ENCODE measurements around the gene PSD2.

PSD2 gene

DNA sequence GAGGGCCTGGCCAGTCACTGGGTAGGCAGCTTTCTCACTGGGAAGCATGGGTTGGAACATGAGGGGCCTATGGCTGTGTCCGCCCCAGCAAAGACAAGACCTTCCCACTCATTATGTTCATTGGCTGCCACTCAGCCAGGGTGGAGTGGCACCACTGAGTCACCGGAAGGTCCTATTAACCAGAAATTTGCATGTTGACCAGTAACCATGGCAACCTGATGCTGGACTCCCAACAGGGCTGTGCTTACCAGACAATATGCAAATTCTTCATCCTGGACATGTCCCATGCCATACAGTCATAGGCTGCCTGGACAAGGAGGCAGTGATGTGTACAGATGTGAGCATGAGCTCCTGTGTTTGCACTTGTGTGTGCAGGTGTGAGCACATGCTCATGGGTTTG, 66.7 kb downstream of the PSD2 start:
- H3K9me3 ChIP-seq (ENCODE audit: control insufficient read depth in 5 of 5, low read length in 5 of 5), result no peaks in the 10 kb centered on the region
- no peak overlapping the region for H3K27ac ChIP-seq (ENCODE audit: low read depth, low read length)
- H3K27me3 ChIP-seq (ENCODE audit: control insufficient read depth in 5 of 5, insufficient read depth in 4 of 5, low read length in 5 of 5), result no peaks in the 10 kb centered on the region
- peaks cover 0 to 7% (median 0%) of the 10 kb centered on the region in 5 donors for H3K36me3 ChIP-seq (ENCODE audit: control insufficient read depth in 5 of 5, insufficient read depth in 5 of 5, low read length in 5 of 5)
- no peak overlapping the region for H3K4me3 ChIP-seq (ENCODE audit: low read depth in 1 of 5, low read length in 5 of 5)
- no peak overlapping the region for H3K9ac ChIP-seq (ENCODE audit: low read length in 5 of 5)
- peaks cover 1 to 17% (median 11%) of the 10 kb centered on the region in 5 donors for H3K4me1 ChIP-seq (ENCODE audit: control insufficient read depth in 5 of 5, insufficient read depth in 5 of 5, low read length in 5 of 5)

DNA sequence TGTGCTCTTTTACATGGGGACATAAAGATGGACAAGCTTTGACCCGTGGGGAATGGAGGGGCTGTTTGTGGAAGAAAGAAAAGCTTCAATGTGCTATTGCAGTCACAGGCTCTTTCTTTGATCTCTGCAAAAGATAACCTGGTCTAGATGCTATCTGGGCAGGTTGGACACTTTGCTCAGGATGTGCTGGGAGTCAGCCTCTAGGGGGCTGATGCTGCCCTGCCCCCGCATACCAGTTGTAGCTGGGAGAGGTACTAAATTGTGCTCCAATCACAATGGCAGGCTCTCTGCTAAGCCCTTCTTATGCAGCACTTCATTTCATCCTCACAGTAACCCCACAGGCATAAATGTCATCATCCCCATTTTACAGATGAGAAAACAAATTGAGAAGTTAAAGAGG, 67.2 kb downstream of the PSD2 start:
- no peak overlapping the region for H3K27ac ChIP-seq (ENCODE audit: low read depth, low read length)

DNA sequence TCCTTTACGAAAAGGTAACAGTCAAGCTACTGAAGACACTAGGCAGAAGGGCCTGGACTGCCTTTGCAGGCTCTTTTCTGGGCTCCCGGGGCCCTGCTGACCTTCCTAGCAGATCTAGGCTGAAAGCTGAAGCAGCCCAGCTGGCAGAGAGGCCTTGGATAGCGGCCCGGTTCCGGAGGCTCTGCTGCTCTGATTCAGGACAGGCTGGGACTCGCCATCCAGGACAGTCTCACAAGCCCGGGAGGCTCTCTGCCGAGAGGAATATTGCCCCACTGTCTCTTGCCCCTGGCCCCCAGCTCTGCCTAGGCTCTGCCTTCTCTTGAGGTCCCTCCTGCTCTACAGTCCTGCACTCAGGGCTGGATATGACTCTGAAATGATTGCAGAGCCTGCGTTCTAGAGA, 67.8 kb downstream of the PSD2 start:
- H3K27ac ChIP-seq (ENCODE audit: low read depth, low read length), result no peak overlapping the region
- H3K36me3 ChIP-seq (ENCODE audit: control insufficient read depth in 5 of 5, insufficient read depth in 5 of 5, low read length in 5 of 5), result peaks cover 0 to 3% (median 0%) of the 10 kb centered on the region in 5 donors
- peak overlapping the region in 2 of 5 donors; percentile 2 to 19 for H3K9ac ChIP-seq (ENCODE audit: low read length in 5 of 5)

More for the DNA sequence above, 67.2 kb downstream of the PSD2 start:
- H3K4me1 ChIP-seq (ENCODE audit: control insufficient read depth in 5 of 5, insufficient read depth in 5 of 5, low read length in 5 of 5), result peaks cover 1 to 17% (median 11%) of the 10 kb centered on the region in 5 donors
- peak overlapping the region in 1 of 5 donors; percentile 2 for H3K9ac ChIP-seq (ENCODE audit: low read length in 5 of 5)
- H3K4me3 ChIP-seq (ENCODE audit: low read depth in 1 of 5, low read length in 5 of 5), result no peak overlapping the region
- H3K36me3 ChIP-seq (ENCODE audit: control insufficient read depth in 5 of 5, insufficient read depth in 5 of 5, low read length in 5 of 5), result peaks cover 0 to 3% (median 0%) of the 10 kb centered on the region in 5 donors
- H3K27me3 ChIP-seq (ENCODE audit: control insufficient read depth in 5 of 5, insufficient read depth in 4 of 5, low read length in 5 of 5), result no peaks in the 10 kb centered on the region
- no peaks in the 10 kb centered on the region for H3K9me3 ChIP-seq (ENCODE audit: control insufficient read depth in 5 of 5, low read length in 5 of 5)

DNA sequence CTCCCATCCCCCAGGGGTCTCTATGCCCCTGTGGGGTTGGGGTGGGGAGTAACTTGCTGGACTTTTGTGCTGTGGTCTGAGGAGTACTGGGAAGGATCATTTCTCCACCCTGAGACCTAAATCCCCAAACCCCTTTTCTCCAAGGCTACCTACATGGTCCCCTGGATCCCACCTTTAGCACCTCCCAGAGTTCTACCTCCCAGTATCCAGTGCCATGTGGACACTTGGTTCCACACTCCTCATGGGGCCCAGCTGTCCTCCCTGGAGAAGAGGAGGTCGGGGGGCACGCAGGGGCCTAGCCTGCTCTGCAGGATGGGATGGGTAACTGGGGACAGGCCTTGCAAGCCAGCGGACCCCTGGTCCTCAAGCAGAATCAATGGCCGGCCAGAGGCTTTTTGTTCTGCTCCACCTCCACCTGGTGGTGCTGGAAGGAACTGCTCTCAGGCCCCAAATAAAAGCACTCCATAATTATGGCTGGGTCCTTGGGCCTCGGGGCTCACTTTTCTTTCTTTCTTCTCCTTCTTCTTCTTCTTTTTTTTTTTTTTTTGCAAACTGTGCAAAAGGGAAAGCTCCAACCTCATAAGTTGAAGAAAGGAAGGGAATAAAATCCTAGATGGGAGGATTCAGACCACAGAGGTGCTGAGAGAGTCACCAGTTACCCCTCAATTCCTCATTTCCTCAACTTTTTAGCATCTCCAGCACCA, 68.4 kb downstream of the PSD2 start:
- H3K4me1 ChIP-seq (ENCODE audit: control insufficient read depth in 5 of 5, insufficient read depth in 5 of 5, low read length in 5 of 5), result peaks cover 1 to 29% (median 12%) of the 10 kb centered on the region in 5 donors
- H3K4me3 ChIP-seq (ENCODE audit: low read depth in 1 of 5, low read length in 5 of 5), result no peak overlapping the region
- no peak overlapping the region for H3K27ac ChIP-seq (ENCODE audit: low read depth, low read length)
- H3K36me3 ChIP-seq (ENCODE audit: control insufficient read depth in 5 of 5, insufficient read depth in 5 of 5, low read length in 5 of 5), result peaks cover 0 to 3% (median 0%) of the 10 kb centered on the region in 5 donors
- no peak overlapping the region for H3K9ac ChIP-seq (ENCODE audit: low read length in 5 of 5)
- H3K27me3 ChIP-seq (ENCODE audit: control insufficient read depth in 5 of 5, insufficient read depth in 4 of 5, low read length in 5 of 5), result no peaks in the 10 kb centered on the region
- H3K9me3 ChIP-seq (ENCODE audit: control insufficient read depth in 5 of 5, low read length in 5 of 5), result no peaks in the 10 kb centered on the region

More for the DNA sequence above, 67.8 kb downstream of the PSD2 start:
- Histone ChIP-seq H3K4me1 (ENCODE audit: control insufficient read depth in 5 of 5, insufficient read depth in 5 of 5, low read length in 5 of 5) (peaks cover 1 to 23% (median 12%) of the 10 kb centered on the region in 5 donors), H3K9me3 (ENCODE audit: control insufficient read depth in 5 of 5, low read length in 5 of 5) (no peaks in the 10 kb centered on the region), H3K4me3 (ENCODE audit: low read depth in 1 of 5, low read length in 5 of 5) (peak overlapping the region in 1 of 5 donors; percentile 3), H3K27me3 (ENCODE audit: control insufficient read depth in 5 of 5, insufficient read depth in 4 of 5, low read length in 5 of 5) (no peaks in the 10 kb centered on the region)

GRCh38 chr5:139864716-139865483, 69.3 kb downstream of the PSD2 start:
- H3K9me3 ChIP-seq (ENCODE audit: control insufficient read depth in 5 of 5, low read length in 5 of 5), result no peaks in the 10 kb centered on the region
- H3K4me1 ChIP-seq (ENCODE audit: control insufficient read depth in 5 of 5, insufficient read depth in 5 of 5, low read length in 5 of 5), result peaks cover 1 to 38% (median 12%) of the 10 kb centered on the region in 5 donors
- no peak overlapping the region for H3K27ac ChIP-seq (ENCODE audit: low read depth, low read length)
- no peak overlapping the region for H3K9ac ChIP-seq (ENCODE audit: low read length in 5 of 5)
- H3K27me3 ChIP-seq (ENCODE audit: control insufficient read depth in 5 of 5, insufficient read depth in 4 of 5, low read length in 5 of 5), result no peaks in the 10 kb centered on the region
- H3K36me3 ChIP-seq (ENCODE audit: control insufficient read depth in 5 of 5, insufficient read depth in 5 of 5, low read length in 5 of 5), result peaks cover 0 to 3% (median 0%) of the 10 kb centered on the region in 5 donors
- H3K4me3 ChIP-seq (ENCODE audit: low read depth in 1 of 5, low read length in 5 of 5), result no peak overlapping the region

DNA sequence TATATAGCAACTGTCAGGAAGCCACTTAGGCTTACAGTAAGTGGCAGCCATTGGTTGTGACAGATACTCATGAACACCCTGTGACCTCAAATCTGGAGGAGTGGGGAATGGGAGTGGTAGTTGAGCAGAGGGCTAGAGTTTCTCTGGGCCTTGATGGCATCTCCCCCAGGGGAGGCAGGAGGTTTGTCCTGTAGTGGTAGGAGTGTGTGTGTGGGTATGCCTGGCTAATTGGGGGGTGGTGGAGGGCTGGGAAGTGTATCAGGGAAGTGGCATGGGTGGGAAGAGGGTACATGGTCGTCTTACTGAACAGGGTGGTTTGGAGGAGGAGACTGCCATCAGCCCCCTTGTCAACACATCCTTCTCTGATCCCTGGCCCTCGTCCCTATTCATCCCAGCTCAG, 71.5 kb downstream of the PSD2 start:
- Histone ChIP-seq H3K4me3 (ENCODE audit: low read depth in 1 of 5, low read length in 5 of 5) (no peak overlapping the region), H3K27me3 (ENCODE audit: control insufficient read depth in 5 of 5, insufficient read depth in 4 of 5, low read length in 5 of 5) (no peaks in the 10 kb centered on the region), H3K9me3 (ENCODE audit: control insufficient read depth in 5 of 5, low read length in 5 of 5) (no peaks in the 10 kb centered on the region), H3K36me3 (ENCODE audit: control insufficient read depth in 5 of 5, insufficient read depth in 5 of 5, low read length in 5 of 5) (peaks cover 0 to 5% (median 0%) of the 10 kb centered on the region in 5 donors), H3K9ac (ENCODE audit: low read length in 5 of 5) (no peak overlapping the region), H3K27ac (ENCODE audit: low read depth, low read length) (no peak overlapping the region), H3K4me1 (ENCODE audit: control insufficient read depth in 5 of 5, insufficient read depth in 5 of 5, low read length in 5 of 5) (peaks cover 1 to 41% (median 12%) of the 10 kb centered on the region in 5 donors)

- Histone ChIP-seq H3K9ac (ENCODE audit: low read length in 5 of 5) (no peak overlapping the region), H3K9me3 (ENCODE audit: control insufficient read depth in 5 of 5, low read length in 5 of 5) (no peaks in the 10 kb centered on the region), H3K4me1 (ENCODE audit: control insufficient read depth in 5 of 5, insufficient read depth in 5 of 5, low read length in 5 of 5) (peaks cover 1 to 41% (median 12%) of the 10 kb centered on the region in 5 donors), H3K27me3 (ENCODE audit: control insufficient read depth in 5 of 5, insufficient read depth in 4 of 5, low read length in 5 of 5) (no peaks in the 10 kb centered on the region), H3K36me3 (ENCODE audit: control insufficient read depth in 5 of 5, insufficient read depth in 5 of 5, low read length in 5 of 5) (peaks cover 0 to 5% (median 0%) of the 10 kb centered on the region in 5 donors), H3K4me3 (ENCODE audit: low read depth in 1 of 5, low read length in 5 of 5) (no peak overlapping the region), H3K27ac (ENCODE audit: low read depth, low read length) (no peak overlapping the region)
These were observed 72.0 kb downstream of the PSD2 start for GRCh38 chr5:139867581-139867980.

DNA sequence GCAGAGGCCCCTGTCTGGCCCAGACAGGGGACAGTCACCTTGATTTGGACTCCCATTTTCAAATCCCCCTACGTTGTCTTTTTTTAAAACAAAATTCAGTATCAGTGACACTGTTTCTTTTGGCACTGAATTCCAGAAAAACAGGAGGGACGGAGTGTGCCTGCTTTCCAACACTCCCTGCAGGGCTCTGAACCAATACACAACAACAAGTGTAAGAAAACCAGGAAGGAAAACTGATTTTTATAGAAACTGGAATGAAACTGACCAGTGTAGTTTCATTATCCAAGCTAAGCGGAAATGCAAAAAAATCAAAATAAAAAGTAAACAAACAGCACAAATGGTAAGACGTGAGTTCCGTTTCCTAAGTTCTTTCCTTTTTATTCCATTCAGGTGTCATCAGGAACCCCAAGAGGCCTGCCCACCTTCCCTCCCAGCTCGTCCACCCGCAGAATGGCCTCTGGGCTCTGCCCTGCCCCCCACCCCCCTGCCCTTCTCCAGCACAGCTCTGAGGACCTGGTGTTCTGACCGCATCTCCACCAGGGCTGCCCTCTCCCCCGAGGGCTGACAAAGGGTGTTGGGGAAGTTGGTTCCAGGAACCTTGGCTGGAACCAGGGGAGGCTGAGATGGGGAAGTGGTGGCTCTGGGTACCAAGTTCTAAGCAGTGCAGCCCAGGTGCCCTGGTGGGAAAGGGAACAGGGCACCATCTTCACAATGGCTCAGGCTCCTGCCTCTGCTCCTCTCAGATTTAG, 73.6 kb downstream of the PSD2 start:
- Histone ChIP-seq H3K4me3 (ENCODE audit: low read depth in 1 of 5, low read length in 5 of 5) (peak overlapping the region in 1 of 5 donors; percentile 16), H3K4me1 (ENCODE audit: control insufficient read depth in 5 of 5, insufficient read depth in 5 of 5, low read length in 5 of 5) (peaks cover 0 to 30% (median 6%) of the 10 kb centered on the region in 5 donors), H3K27ac (ENCODE audit: low read depth, low read length) (no peak overlapping the region), H3K36me3 (ENCODE audit: control insufficient read depth in 5 of 5, insufficient read depth in 5 of 5, low read length in 5 of 5) (peaks cover 0 to 5% (median 0%) of the 10 kb centered on the region in 5 donors), H3K9ac (ENCODE audit: low read length in 5 of 5) (no peak overlapping the region), H3K9me3 (ENCODE audit: control insufficient read depth in 5 of 5, low read length in 5 of 5) (no peaks in the 10 kb centered on the region), H3K27me3 (ENCODE audit: control insufficient read depth in 5 of 5, insufficient read depth in 4 of 5, low read length in 5 of 5) (no peaks in the 10 kb centered on the region)

DNA sequence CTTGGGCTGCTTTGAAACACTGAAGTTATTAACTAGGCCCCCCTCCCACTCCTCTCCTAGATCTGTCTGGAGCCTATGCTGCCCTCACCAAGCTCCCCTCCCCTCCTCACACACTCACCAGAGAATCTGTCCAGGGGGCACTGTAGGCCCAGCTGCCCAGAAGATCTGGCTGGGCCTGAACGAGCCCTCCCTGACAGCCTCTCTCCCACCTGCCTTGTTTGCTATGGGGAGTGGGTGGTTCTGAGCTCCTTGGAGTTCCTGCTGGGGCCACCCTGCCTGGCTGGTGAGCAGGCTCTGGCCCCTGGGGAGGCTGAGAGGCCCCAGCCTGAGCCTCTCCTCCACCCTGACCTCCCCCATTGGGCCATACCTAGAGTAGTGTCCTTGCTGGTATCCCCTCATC, 75.1 kb downstream of the PSD2 start:
- H3K27ac ChIP-seq (ENCODE audit: low read depth, low read length), result no peak overlapping the region
- H3K4me1 ChIP-seq (ENCODE audit: control insufficient read depth in 5 of 5, insufficient read depth in 5 of 5, low read length in 5 of 5), result peaks cover 0 to 30% (median 6%) of the 10 kb centered on the region in 5 donors
- no peak overlapping the region for H3K9ac ChIP-seq (ENCODE audit: low read length in 5 of 5)
- H3K9me3 ChIP-seq (ENCODE audit: control insufficient read depth in 5 of 5, low read length in 5 of 5), result no peaks in the 10 kb centered on the region
- H3K4me3 ChIP-seq (ENCODE audit: low read depth in 1 of 5, low read length in 5 of 5), result no peak overlapping the region
- peaks cover 0 to 5% (median 0%) of the 10 kb centered on the region in 5 donors for H3K36me3 ChIP-seq (ENCODE audit: control insufficient read depth in 5 of 5, insufficient read depth in 5 of 5, low read length in 5 of 5)
- H3K27me3 ChIP-seq (ENCODE audit: control insufficient read depth in 5 of 5, insufficient read depth in 4 of 5, low read length in 5 of 5), result no peaks in the 10 kb centered on the region
